Activated CD4-positive, alpha-beta T cell treated with anti-CD3 and anti-CD28 coated beads, Interleukin-2, Interleukin-4, amounts not matched to agents 100 ng/mL and 50 ng/mL, durations not matched to agents 16 hours and 8 hours (primary cell): ENCODE results near the gene PHF11.
A peak's percentile ranks its signal among the peaks of the same experiment; 100 is the strongest.

Source experiments
- DNase-seq: peaks from one replicate; pipeline ENCODE4 v3.0.0-alpha.2; 2020; ENCODE audit warnings: low spot score

Gene PHF11

DNA sequence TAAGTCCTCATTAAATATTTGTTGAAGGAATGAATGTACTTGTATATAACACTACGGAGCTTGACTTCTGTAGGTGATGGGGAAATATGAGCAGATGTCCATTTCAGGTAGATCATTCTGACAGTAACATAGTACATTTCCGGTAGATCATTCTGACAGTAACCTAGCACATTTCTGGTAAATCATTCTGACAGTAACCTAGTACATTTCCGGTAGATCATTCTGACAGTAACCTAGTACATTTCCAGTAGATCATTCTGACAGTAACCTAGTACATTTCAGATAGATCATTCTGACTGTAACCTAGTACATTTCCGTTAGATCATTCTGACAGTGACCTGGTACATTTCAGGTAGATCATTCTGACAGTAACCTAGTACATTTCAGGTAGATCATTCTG lies 2.5 kb downstream of the PHF11 start:
- no peak for DNase-seq

DNA sequence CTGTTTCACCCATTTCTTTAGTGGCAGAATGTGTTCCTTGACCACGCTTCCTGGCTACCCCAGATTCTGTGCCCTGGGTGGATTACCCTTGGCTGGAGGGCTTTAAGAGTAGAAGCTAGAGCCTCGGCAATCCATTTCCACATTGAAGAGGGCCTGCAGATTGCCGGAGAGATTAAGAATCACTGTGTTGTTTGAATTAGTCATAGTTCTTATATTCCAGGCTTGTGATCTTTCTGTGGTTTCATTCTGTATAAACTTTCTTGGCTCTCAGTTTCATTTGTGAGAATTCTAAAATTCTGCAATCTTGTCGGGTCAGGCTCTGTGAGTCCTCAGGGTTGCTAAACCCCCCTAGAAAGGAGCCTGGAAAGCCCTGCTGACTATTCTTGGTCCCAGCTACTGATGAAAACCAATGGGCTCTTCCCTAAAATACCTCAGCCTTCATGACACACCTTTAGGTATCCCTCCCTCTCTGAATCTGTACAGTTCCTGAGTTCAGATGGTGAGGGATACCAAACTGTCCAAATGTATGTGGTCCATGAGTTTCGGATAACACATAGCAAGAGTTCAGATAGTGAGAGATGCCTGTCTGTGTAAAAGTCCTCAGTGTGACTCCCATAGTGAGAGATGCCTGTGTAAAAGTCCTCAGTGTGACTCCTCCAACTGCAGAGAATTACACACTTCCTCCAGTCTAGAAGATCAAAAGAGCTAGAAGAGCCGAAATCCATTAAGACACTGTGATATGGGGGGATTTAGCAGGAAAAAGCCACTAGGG lies 4.3 kb downstream of the PHF11 start:
- DNase-seq = peak; percentile 38

GRCh38 chr13:49502954-49503353 lies 7.2 kb downstream of the PHF11 start:
- no peak for DNase-seq

GRCh38 chr13:49503951-49504350 lies 8.2 kb downstream of the PHF11 start:
- no peak for DNase-seq

- DNase-seq = no peak
These were observed 16.8 kb downstream of the PHF11 start for GRCh38 chr13:49512578-49512977.

DNA sequence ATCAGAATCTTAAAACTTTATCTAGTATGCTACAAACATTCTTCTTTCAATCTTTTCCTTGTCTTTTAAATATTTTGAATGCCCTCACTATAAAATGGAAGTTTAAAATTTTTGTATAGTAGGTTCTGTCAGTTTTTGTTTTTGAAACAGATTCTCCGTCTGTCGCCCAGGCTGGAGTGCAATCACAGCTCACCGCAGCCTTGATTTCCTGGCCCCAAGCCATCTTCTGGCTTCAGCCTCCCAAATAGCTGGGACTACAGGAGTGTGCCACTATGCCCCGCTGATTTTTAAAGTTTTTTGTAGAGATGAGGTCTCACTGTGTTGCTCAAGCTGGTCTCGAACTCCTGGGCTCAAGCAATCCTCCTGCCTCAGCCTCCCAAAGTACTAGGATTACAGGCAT lies 20.7 kb downstream of the PHF11 start:
- no peak for DNase-seq

DNA sequence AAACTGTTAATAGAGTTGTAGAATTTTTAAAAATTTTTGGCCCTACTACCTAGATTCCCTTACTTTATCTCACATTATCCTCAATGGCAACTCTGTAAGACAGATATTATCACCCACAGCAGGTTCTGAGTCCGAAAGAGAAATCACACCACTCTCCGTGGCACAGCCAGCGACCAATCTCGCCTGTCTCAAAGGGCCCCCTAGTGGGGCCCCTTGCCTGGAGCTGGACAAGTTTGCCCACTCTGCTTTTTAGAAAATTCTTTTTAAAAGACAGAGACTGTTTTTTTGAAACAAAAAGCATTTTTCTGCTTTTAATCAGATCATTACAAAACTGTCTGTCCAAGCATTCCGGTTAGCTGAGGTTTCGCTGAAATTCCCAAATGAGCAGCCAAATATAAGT lies 21.7 kb downstream of the PHF11 start:
- no peak for DNase-seq

DNA sequence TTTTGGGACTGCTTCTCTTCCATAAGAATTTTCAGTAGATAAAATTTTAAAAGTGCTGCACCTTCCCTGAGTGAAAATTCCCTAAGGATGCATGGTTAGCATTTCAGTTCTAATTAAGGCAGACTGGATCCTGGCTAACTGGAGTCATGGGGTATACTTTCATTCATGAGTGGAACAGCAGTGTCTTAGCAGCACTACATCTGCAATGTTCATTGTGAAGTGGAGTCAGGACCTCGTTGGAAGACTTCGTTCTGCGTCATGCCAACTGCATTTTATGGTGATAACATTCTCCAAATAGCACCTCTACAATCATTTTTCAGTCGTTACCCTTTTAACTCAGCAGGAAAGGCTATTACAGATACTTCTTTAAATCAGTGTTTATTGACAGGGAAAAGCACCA lies 25.5 kb downstream of the PHF11 start:
- no peak for DNase-seq

GRCh38 chr13:49524740-49525501 lies 29.2 kb downstream of the PHF11 start:
- DNase-seq = no peak

DNA sequence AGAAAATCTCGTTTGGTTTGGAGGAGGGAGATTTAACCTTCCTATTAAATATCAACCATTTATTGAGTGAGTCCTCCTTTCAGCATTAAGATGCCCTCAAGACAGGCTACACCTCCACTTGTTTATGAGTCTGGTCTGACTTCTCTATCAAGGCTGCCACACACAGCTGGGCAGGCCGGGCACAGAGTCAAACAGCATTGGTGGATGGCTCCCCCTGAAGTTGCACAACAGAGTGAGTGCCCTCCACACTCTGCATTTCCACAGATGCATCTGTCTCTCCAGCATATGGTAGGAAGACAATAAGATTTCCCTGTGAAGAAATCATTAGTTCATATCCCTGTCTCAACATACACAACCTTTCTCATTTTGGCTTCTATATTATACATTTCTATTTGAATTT lies 31.4 kb downstream of the PHF11 start:
- no peak for DNase-seq

GRCh38 chr13:49528161-49528560 lies 32.4 kb downstream of the PHF11 start:
- DNase-seq = no peak

DNA sequence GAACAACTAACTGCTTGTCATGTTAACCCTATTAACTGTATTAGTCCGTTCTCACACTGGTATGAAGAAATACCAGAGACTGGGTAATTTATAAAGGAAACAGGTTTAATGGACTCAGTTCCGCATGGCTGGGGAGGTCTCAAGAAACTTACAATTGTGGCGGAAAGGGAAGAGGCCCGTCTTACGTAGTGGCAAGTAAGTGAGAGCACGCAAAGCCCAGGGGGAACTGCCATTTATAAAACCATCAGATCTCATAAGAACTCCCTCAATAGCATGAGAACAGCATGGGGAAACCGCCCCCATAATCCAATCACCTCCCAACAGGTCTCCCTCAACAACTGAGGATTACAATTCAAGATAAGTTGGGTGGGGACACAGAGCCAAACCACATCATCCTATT lies 34.7 kb downstream of the PHF11 start:
- DNase-seq = no peak

DNA sequence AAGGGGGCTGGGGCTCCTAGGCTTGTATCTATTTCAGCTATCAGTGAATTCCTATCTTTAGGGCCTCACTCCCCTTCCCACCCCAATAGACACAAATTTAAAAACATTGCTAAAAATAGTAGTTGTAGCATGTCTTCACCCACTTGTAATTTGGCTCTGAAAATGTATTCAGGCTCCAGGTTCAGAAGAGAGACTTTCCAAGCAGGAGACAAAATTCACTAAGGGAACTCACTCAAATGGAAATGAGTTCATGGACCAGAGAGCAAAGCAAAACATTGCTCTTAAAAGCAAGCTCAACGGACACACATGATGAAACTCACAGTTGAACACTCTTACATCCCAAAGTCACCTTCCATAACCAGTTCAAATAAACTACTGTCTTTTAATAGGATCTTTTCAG lies 36.8 kb downstream of the PHF11 start:
- no peak for DNase-seq

DNA sequence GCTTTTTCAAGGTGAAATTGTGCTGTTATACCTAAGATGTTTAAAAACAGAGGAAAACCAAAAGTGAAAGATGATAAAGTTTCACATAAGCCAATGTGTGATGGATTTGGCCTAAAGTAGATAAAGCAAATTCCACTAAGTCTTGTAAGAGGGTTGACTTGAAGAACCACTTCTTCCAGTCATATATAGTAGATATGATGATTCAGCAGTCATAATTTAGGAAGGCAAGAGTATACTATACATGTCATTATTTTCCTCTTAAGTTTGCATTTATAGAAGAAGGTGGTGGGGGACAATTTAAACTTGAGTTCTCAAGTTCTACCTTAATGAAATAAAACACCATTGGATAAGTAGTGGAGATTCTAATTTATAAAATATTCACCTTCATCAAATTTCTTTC lies 37.3 kb downstream of the PHF11 start:
- no peak for DNase-seq

GRCh38 chr13:49533591-49534269 lies 38.0 kb downstream of the PHF11 start:
- no peak for DNase-seq

- no peak for DNase-seq
These were observed 40.6 kb downstream of the PHF11 start for GRCh38 chr13:49536144-49536873.

DNA sequence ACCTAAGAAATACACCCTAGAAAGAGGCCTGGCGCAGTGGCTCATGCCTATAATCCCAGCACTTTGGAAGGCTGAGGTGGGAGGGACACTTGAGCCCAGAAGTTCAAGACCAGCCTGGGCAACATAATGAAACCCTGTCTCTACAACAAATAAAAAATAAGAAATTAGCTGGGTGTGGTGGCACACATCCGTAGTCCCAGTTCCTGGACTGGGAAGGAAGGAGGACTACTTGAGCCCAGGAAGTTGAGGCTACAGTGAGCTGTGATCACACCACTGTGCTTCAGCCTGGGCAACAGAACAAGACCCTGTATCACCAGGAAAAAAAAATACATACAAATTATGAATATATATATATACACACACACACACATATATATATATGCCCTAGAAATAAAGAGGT lies 42.7 kb downstream of the PHF11 start:
- no peak for DNase-seq

DNA sequence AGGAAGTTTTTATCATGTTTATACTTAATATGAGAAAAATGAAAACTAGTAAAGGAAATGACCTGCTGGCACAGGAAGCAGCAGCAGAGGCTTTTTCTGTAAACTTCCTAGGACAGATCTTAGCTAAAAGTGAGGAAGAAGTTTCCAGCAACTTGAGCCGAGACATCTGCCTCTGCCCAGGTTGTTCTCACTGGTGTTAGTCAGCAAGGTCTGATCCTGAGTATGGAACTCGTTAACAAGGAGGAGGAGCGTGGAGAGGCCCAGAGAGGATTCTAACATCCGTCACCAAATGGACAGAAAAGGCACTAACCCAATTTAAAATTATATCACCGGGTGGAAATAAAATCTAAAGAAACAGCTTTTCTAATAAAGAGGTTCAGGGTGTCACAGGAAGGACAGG lies 43.6 kb downstream of the PHF11 start:
- DNase-seq = no peak

GRCh38 chr13:49539746-49540145 lies 44.0 kb downstream of the PHF11 start:
- DNase-seq = no peak

DNA sequence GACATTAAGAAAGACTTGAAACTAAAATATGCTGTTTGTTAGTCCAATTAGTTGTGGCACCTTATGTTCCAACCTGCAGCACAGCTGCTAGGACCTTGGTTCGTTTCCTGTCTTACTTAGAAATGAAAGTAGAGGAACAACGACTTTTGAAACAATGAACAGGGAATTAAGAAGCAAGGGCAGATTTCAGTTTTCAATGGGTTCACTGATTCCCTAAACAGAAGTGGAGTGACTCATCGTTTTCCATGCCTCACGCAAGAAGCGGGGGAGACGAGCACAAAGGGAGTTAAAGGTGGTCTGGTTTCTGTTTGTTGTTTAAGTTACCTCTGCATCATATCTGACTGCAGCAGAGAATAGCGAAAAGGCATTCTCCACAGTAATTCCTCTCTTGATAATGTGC lies 44.8 kb downstream of the PHF11 start:
- DNase-seq = no peak

DNA sequence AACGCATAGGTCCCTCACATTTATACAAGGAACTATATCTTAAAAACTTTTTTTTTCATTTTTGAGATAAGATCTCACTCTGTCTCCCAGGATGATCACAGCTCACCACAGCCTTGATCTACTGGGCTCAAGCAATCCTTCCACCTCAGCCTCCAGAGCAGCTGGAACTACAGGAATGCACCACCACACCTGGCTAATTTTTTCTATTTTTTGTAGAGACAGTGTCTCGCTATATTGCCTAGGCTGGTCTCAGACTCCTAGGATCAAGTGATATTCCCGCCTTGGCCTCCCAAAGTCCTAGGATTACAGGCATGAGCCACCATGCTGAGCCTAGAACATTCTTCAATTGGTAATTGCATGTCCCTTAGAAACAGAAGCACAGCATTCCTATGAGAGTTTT lies 47.9 kb downstream of the PHF11 start:
- DNase-seq = no peak

DNA sequence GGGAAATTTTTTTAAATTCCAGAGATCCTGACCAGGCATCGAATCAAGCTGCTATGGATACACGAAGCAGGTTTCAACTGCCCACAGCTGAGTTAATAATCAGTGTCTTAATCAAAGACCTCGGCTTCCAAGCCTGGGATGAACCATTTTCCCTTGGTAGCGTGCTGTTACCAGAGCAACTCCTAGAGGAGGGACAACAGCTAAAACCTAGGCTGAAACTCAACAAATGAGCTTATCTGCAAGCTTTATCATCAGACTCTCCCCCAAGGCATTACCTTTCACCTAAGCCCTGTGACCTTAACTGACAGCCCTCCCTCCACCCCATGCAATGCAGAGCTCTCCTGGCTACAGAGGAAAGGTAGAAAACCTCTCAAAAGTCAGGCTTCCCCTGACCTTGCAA lies 49.9 kb downstream of the PHF11 start:
- DNase-seq = no peak

DNA sequence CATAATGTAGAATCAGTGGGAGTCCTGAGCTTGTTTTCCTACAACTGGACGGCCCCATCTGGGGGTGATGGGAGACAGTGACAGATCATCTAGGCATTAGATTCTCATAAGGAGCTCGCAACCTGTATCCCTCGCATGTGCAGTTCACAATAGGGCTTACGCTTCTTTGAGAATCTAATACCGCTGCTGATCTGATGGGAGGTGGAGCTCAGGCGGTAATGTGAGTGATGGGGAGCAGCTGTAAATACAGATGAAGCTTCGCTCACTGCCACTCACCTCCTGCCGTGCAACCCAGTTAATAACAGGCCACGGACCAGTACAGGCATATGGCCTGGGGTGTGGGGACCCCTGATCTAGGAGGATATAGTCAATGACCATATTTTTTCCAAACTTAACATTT lies 50.8 kb downstream of the PHF11 start:
- no peak for DNase-seq
